SK-N-MC (cell line): ENCODE results near the gene MAPK8IP3.

Experiments
- EZH2 ChIP-seq: fragments of 200-600 bp; sonication (generic); IDR thresholded peaks from one replicate; pipeline ENCODE4 v1.6.1; 2017; ENCODE audit warnings: antibody characterized with exemption
- FOXP2 ChIP-seq: optimal IDR thresholded peaks from 2 replicates; pipeline ENCODE3; 2011; ENCODE audit warnings: mild to moderate bottlenecking, moderate library complexity; ENCODE audit not compliant: insufficient read depth; ENCODE audit errors: extremely low read length, control extremely low read depth
- POLR2AphosphoS5 ChIP-seq: IDR thresholded peaks from 2 replicates; pipeline ENCODE4 v1.6.1; 2012; ENCODE audit warnings: mild to moderate bottlenecking, low read depth, low read length, borderline replicate concordance

- no peak for TF ChIP-seq POLR2AphosphoS5
- no peak for TF ChIP-seq EZH2
- no peak for TF ChIP-seq FOXP2
Observed at GRCh38 chr16:1788095-1788707, 82.2 kb downstream of the MAPK8IP3 start.
